ENCODE results near the gene PTBP3.

- TF ChIP-seq EZH2 (IDR thresholded peaks at IDR 0.05; ENCODE audit: insufficient read depth, poor library complexity, severe bottlenecking) (no peak), EZH2phosphoT487 (IDR thresholded peaks at IDR 0.05; ENCODE audit: insufficient read depth, low read depth) (no peak)
Observed at GRCh38 chr9:112274600-112274999, 58.8 kb downstream of the PTBP3 start.
